ENCODE data around the gene ZNF316.

The ZNF316 gene

GRCh38 chr7:6700793-6701192, 63.7 kb downstream of the ZNF316 start:
- no peak for DNase-seq

GRCh38 chr7:6701860-6702259, 64.7 kb downstream of the ZNF316 start:
- no peak for DNase-seq

Data from activated CD4-positive, alpha-beta T cell treated with anti-CD3 and anti-CD28 coated beads, Interleukin-2, amount 50 U/mL, for 4 hours (primary cell).